ENCODE data around the gene ULBP2. TPM values are rescaled to one million over a fixed set of nuclear protein-coding genes. Genes with fewer than 3 reads are reported as not detected.

Gene ULBP2
- total RNA-seq, 1 experiment from 2014 or later: 0.13 TPM

GRCh38 chr6:149901444-149902140, 40.2 kb upstream of the ULBP2 start (continued):
- TF ChIP-seq ZNF263 (CRISPR knock-in tag; IDR thresholded peaks at IDR 0.05; ENCODE audit: low read depth): no peak

GRCh38 chr6:149903938-149904611, 37.7 kb upstream of the ULBP2 start:
- peaks cover 27% of the 10 kb centered on the region for H3K9me3 Mint-ChIP-seq
- H3K4me1 Mint-ChIP-seq: no peaks in the 10 kb centered on the region
- peaks cover 13% of the 10 kb centered on the region for H3K27me3 Mint-ChIP-seq (ENCODE audit: low read depth)
- CTCF ChIA-PET: interaction anchor here (0.6 to 3.2 kb wide), 5 partner anchors 40 to 75 kb away, joined by 3 to 21 read pairs (median 3); partner anchors contain the start of gene LRP11
- no peak overlapping the region for H3K4me3 Mint-ChIP-seq
- POLR2A ChIA-PET: interaction anchor here (0.6 kb wide), 1 partner anchor 1751 kb away, joined by 4 read pairs; no protein-coding TSS in a partner anchor
- TF ChIP-seq ZNF423 (CRISPR knock-in tag; IDR thresholded peaks at IDR 0.05) (peak; percentile 61), IRF2 (CRISPR knock-in tag; IDR thresholded peaks at IDR 0.05; ENCODE audit: borderline replicate concordance, low read depth) (no peak)
- ATAC-seq: peak; percentile 34
- H3K27ac Mint-ChIP-seq: no peak overlapping the region
- H3K36me3 Mint-ChIP-seq: peaks cover 13% of the 10 kb centered on the region
- DNase-seq (ENCODE audit: low spot score): no peak

DNA sequence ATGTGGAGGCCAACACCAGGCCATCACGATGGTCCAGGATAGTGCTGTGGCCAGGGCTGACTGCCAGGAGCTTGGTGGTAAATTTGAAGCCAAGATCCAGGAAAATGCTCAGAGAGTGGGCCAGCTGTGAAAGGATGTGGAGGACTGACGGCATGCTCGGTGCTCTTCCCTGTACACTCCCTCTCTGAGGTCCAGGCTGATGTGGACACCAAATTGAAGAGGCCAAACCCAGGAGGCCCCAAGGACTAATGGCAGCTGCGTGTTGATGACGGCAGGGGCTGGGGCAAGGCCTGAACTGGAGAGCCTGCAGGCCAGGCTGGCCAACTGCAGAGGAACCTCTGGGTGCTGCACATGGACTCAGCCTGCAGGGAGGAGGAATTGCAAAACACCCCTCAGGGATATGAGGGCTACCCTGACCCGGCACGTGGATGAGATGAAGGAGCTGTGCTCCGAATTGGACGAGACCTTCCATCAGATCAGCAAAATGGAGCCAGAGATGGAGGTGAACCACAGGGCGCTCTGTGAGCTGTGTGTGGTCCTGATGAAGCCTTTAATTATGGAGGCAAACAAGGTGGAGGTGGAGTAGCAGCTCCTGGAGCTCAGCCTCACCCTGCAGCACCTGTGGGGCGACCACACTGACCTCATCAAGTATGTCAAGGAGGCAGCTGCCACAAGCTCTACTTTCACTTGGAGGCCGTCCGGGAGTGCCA, 37.0 kb upstream of the ULBP2 start:
- ChIA-PET POLR2A (no interaction called here), CTCF (interaction anchor here (0.6 to 3.2 kb wide), 5 partner anchors 41 to 76 kb away, joined by 3 to 21 read pairs (median 3); partner anchors contain the start of gene LRP11)
- ATAC-seq: no peak
- TF ChIP-seq ATF1 (CRISPR knock-in tag; IDR thresholded peaks at IDR 0.05): no peak
- TF ChIP-seq, protein P1, sequence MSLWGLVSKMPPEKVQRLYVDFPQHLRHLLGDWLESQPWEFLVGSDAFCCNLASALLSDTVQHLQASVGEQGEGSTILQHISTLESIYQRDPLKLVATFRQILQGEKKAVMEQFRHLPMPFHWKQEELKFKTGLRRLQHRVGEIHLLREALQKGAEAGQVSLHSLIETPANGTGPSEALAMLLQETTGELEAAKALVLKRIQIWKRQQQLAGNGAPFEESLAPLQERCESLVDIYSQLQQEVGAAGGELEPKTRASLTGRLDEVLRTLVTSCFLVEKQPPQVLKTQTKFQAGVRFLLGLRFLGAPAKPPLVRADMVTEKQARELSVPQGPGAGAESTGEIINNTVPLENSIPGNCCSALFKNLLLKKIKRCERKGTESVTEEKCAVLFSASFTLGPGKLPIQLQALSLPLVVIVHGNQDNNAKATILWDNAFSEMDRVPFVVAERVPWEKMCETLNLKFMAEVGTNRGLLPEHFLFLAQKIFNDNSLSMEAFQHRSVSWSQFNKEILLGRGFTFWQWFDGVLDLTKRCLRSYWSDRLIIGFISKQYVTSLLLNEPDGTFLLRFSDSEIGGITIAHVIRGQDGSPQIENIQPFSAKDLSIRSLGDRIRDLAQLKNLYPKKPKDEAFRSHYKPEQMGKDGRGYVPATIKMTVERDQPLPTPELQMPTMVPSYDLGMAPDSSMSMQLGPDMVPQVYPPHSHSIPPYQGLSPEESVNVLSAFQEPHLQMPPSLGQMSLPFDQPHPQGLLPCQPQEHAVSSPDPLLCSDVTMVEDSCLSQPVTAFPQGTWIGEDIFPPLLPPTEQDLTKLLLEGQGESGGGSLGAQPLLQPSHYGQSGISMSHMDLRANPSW (CRISPR knock-in tag; conservative IDR thresholded peaks at IDR 0.05; ENCODE audit: low read depth): no peak
- TF ChIP-seq, protein P2, sequence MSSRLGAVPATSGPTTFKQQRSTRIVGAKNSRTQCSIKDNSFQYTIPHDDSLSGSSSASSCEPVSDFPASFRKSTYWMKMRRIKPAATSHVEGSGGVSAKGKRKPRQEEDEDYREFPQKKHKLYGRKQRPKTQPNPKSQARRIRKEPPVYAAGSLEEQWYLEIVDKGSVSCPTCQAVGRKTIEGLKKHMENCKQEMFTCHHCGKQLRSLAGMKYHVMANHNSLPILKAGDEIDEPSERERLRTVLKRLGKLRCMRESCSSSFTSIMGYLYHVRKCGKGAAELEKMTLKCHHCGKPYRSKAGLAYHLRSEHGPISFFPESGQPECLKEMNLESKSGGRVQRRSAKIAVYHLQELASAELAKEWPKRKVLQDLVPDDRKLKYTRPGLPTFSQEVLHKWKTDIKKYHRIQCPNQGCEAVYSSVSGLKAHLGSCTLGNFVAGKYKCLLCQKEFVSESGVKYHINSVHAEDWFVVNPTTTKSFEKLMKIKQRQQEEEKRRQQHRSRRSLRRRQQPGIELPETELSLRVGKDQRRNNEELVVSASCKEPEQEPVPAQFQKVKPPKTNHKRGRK (CRISPR knock-in tag; IDR thresholded peaks at IDR 0.05; ENCODE audit: borderline replicate concordance): no peak
- TF ChIP-seq OVOL2 (CRISPR knock-in tag; IDR thresholded peaks at IDR 0.05; ENCODE audit: borderline replicate concordance): no peak
- no peak for TF ChIP-seq ESRRA (CRISPR knock-in tag; IDR thresholded peaks at IDR 0.05; ENCODE audit: borderline replicate concordance)
- no peak for TF ChIP-seq TEAD4 (CRISPR knock-in tag; IDR thresholded peaks at IDR 0.05)
- no peak for TF ChIP-seq NR3C1 (CRISPR knock-in tag; conservative IDR thresholded peaks at IDR 0.05; ENCODE audit: low read depth)
- TF ChIP-seq ZNF532 (CRISPR knock-in tag; IDR thresholded peaks at IDR 0.05; ENCODE audit: borderline replicate concordance): no peak
- no peak for TF ChIP-seq ZNF121 (CRISPR knock-in tag; IDR thresholded peaks at IDR 0.05)
- TF ChIP-seq TP53 (CRISPR knock-in tag; IDR thresholded peaks at IDR 0.05): no peak
- TF ChIP-seq, protein P3, sequence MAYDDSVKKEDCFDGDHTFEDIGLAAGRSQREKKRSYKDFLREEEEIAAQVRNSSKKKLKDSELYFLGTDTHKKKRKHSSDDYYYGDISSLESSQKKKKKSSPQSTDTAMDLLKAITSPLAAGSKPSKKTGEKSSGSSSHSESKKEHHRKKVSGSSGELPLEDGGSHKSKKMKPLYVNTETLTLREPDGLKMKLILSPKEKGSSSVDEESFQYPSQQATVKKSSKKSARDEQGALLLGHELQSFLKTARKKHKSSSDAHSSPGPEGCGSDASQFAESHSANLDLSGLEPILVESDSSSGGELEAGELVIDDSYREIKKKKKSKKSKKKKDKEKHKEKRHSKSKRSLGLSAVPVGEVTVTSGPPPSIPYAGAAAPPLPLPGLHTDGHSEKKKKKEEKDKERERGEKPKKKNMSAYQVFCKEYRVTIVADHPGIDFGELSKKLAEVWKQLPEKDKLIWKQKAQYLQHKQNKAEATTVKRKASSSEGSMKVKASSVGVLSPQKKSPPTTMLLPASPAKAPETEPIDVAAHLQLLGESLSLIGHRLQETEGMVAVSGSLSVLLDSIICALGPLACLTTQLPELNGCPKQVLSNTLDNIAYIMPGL (CRISPR knock-in tag; IDR thresholded peaks at IDR 0.05): no peak
- no peak for TF ChIP-seq SMAD3 (CRISPR knock-in tag; IDR thresholded peaks at IDR 0.05; ENCODE audit: borderline replicate concordance)
- TF ChIP-seq, protein P4, sequence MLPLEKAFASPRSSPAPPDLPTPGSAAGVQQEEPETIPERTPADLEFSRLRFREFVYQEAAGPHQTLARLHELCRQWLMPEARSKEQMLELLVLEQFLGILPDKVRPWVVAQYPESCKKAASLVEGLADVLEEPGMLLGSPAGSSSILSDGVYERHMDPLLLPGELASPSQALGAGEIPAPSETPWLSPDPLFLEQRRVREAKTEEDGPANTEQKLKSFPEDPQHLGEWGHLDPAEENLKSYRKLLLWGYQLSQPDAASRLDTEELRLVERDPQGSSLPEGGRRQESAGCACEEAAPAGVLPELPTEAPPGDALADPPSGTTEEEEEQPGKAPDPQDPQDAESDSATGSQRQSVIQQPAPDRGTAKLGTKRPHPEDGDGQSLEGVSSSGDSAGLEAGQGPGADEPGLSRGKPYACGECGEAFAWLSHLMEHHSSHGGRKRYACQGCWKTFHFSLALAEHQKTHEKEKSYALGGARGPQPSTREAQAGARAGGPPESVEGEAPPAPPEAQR (CRISPR knock-in tag; IDR thresholded peaks at IDR 0.05): no peak

More for the DNA sequence above, 37.0 kb upstream of the ULBP2 start:
- H3K27ac Mint-ChIP-seq: no peak overlapping the region
- H3K4me3 Mint-ChIP-seq: no peak overlapping the region
- H3K4me1 Mint-ChIP-seq: no peaks in the 10 kb centered on the region
- DNase-seq (ENCODE audit: low spot score): no peak
- peaks cover 13% of the 10 kb centered on the region for H3K27me3 Mint-ChIP-seq (ENCODE audit: low read depth)
- H3K9me3 Mint-ChIP-seq: peaks cover 35% of the 10 kb centered on the region
- peaks cover 16% of the 10 kb centered on the region for H3K36me3 Mint-ChIP-seq

Measured in WTC11 (cell line).